GM12878 (cell line): Measurements from ENCODE around the gene CSMD2. TPM values are rescaled to one million over a fixed set of nuclear protein-coding genes. Genes with fewer than 3 reads are reported as not detected.

ENCODE experiments used
- ATAC-seq: fragments of 200-7000 bp; cut with Tn5 transposase; 3 replicates; pipeline ENCODE4 v1.9.1; 2020; ENCODE audit warnings: mild to moderate bottlenecking, moderate library complexity
- BruUV-seq: library from RNA; stranded (reverse); fragments of 400-500 nt; replicated peaks from 2 replicates; lab custom pipeline; 2021; lab: Mats Ljungman, UMichigan
- CTCF ChIA-PET: fragments of 300-600 bp; sonication (Branson Sonifier 250); formaldehyde crosslinking; extraction: SDS; loops from one replicate; lab custom pipeline; 2021; ENCODE audit warnings: inconsistent platforms; lab: Yijun Ruan, JAX
- POLR2A ChIA-PET: fragments of 350-600 bp; formaldehyde crosslinking; extraction: SDS; loops from one replicate; lab custom pipeline; 2021; ENCODE audit warnings: inconsistent platforms; lab: Charles Lee
- RAD21 ChIA-PET: fragments of 300-600 bp; sonication (Branson Sonifier 250); formaldehyde crosslinking; loops from one replicate; lab custom pipeline; 2023; ENCODE audit warnings: antibody characterized with exemption; ENCODE audit not compliant: unreplicated experiment; lab: Charles Lee
- SMC1A ChIA-PET: fragments of 300-600 bp; sonication (Branson Sonifier 250); formaldehyde crosslinking; loops from one replicate; lab custom pipeline; 2023; ENCODE audit not compliant: unreplicated experiment, uncharacterized antibody; lab: Charles Lee
- DNase-seq: peaks from one replicate; pipeline ENCODE4 v3.0.0-alpha.2; 2011; ENCODE audit warnings: low read depth, low spot score
- FAIRE-seq: peaks from 3 replicates; lab custom pipeline; 2011; peaks lifted over from hg19 to GRCh38; lab: Jason Lieb, UNC
- H2AFZ ChIP-seq: 2 replicates; pipeline ENCODE4 v1.6.0; 2011; ENCODE audit warnings: low read depth, low read length, control low read depth; ENCODE audit not compliant: control insufficient read depth
- H3K27ac ChIP-seq: 2 replicates; pipeline ENCODE4 v1.5.1; 2011; ENCODE audit warnings: control low read depth; ENCODE audit not compliant: control insufficient read depth, insufficient read depth
- H3K27me3 ChIP-seq, 2 experiments: replicated peaks in 1 of 2; 2 replicates each; pipeline versions ENCODE4 v1.6.0 to v1.6.1; 2011; ENCODE audit warnings: low read length in 1 of 2; ENCODE audit not compliant: control insufficient read depth in 2 of 2, insufficient read depth in 2 of 2
- H3K36me3 ChIP-seq, 2 experiments: 2 replicates each; pipeline ENCODE4 v1.5.1; 2011; ENCODE audit warnings: low read length in 1 of 2; ENCODE audit not compliant: control insufficient read depth in 2 of 2, insufficient read depth in 2 of 2
- H3K4me1 ChIP-seq: 2 replicates; pipeline ENCODE4 v1.6.1; 2011; ENCODE audit warnings: mild to moderate bottlenecking, low read length, moderate library complexity, mixed read lengths; ENCODE audit not compliant: control insufficient read depth, insufficient read depth
- H3K4me2 ChIP-seq: 2 replicates; pipeline ENCODE4 v1.6.0; 2011; ENCODE audit warnings: control low read depth; ENCODE audit not compliant: control insufficient read depth, insufficient read depth
- H3K4me3 ChIP-seq: fragments of 200-600 bp; sonication (generic); 2 replicates; pipeline ENCODE4 v1.5.1; 2016
- H3K79me2 ChIP-seq: 2 replicates; pipeline ENCODE4 v1.6.0; 2011; ENCODE audit warnings: low read length; ENCODE audit not compliant: control insufficient read depth, insufficient read depth
- H3K9ac ChIP-seq: 2 replicates; pipeline ENCODE4 v1.8.0; 2011; ENCODE audit warnings: low read length, control low read depth, mixed read lengths; ENCODE audit not compliant: control insufficient read depth, insufficient read depth
- H3K9me3 ChIP-seq: replicated peaks from 3 replicates; pipeline ENCODE4 v1.5.1; 2011; ENCODE audit warnings: mild to moderate bottlenecking, low read length; ENCODE audit not compliant: control insufficient read depth, insufficient read depth
- H4K20me1 ChIP-seq: 2 replicates; pipeline ENCODE4 v1.6.0; 2011; ENCODE audit not compliant: control insufficient read depth, insufficient read depth
- BRCA1 ChIP-seq: IDR thresholded peaks from 2 replicates; pipeline ENCODE4 v1.6.1; 2011; ENCODE audit warnings: low read depth, low read length, improper control_type of control experiment
- CREB1 ChIP-seq: IDR thresholded peaks from 2 replicates; pipeline ENCODE4 v1.6.1; 2012; ENCODE audit warnings: low read depth, mild to moderate bottlenecking, inconsistent platforms
- GATAD2B ChIP-seq: fragments of 450-650 bp; conservative IDR thresholded peaks from 2 replicates; pipeline ENCODE4 v1.6.1; 2017; ENCODE audit warnings: low read depth, mild to moderate bottlenecking, moderate library complexity
- NFIC ChIP-seq: IDR thresholded peaks from 2 replicates; pipeline ENCODE4 v1.6.1; 2012; ENCODE audit warnings: low read depth, mild to moderate bottlenecking, inconsistent platforms, low read length, moderate library complexity
- NR2C2 ChIP-seq: IDR thresholded peaks from 2 replicates; pipeline ENCODE4 v1.6.1; 2011; ENCODE audit warnings: borderline replicate concordance, low read depth; ENCODE audit not compliant: control insufficient read depth, insufficient read length
- PKNOX1 ChIP-seq: fragments of 450-650 bp; IDR thresholded peaks from 2 replicates; pipeline ENCODE4 v1.6.1; 2016; ENCODE audit warnings: mild to moderate bottlenecking
- POLR2A ChIP-seq: IDR thresholded peaks from 2 replicates; pipeline ENCODE4 v1.6.1; 2011; ENCODE audit warnings: low read depth, mild to moderate bottlenecking, low read length
- SRF ChIP-seq, 2 experiments: IDR thresholded peaks; 2 replicates each; pipeline ENCODE4 v1.6.1; 2011; ENCODE audit warnings: low read depth in 2 of 2, low read length in 2 of 2, mild to moderate bottlenecking in 1 of 2, moderate library complexity in 1 of 2
- USF1 ChIP-seq: IDR thresholded peaks from 2 replicates; pipeline ENCODE4 v1.6.1; 2011; ENCODE audit warnings: borderline replicate concordance, low read depth, mild to moderate bottlenecking, moderate library complexity, mixed read lengths, low read length; ENCODE audit not compliant: insufficient read depth; ENCODE audit errors: extremely low read length
- WRNIP1 ChIP-seq: IDR thresholded peaks from 2 replicates; pipeline ENCODE4 v1.6.1; 2011; ENCODE audit warnings: low read depth, low read length, improper control_type of control experiment, borderline replicate concordance
- ZBTB40 ChIP-seq: fragments of 450-650 bp; IDR thresholded peaks from 2 replicates; pipeline ENCODE4 v1.6.1; 2016; ENCODE audit warnings: mild to moderate bottlenecking, moderate library complexity, borderline replicate concordance
- in situ Hi-C: fragments of 300-500 bp; cut with MboI; formaldehyde crosslinking; loops from 9 replicates; pipeline ENCODE4 v1.14.3; 2018; ENCODE audit warnings: mixed read lengths
- intact Hi-C: fragments of 100-400 bp; cut with micrococcal nuclease; formaldehyde crosslinking; loops from one replicate; pipeline ENCODE4 v1.14.2; 2022; ENCODE audit not compliant: unreplicated experiment
- polyA plus RNA-seq, 11 experiments: library from polyadenylated mRNA; depleted of rRNA in 4 of 11; unstranded in 6 of 11; stranded (reverse) in 5 of 11; fragments of >200 nt; fragmentation: Nextera tagmentation in 4 of 11; fragmentation: Illumina TruSeq in 1 of 11; extraction: Ambion mirVana in 4 of 11; extraction: Trizol in 1 of 11; gene quantifications; 1 replicate in 1 of 11; 2 replicates in 10 of 11; pipeline versions ENCODE4 v1.2.1 to v1.2.3, GENCODE V29; 2011 to 2016; ENCODE audit warnings: inconsistent platforms in 2 of 11, missing spikeins in 2 of 11, low read depth in 1 of 11
- total RNA-seq, 4 experiments: library from RNA; depleted of rRNA in 3 of 4; stranded (reverse); fragments of >200 nt in 3 of 4; fragmentation: Illumina TruSeq in 1 of 4; extraction: Trizol in 1 of 4; gene quantifications; 2 replicates each; pipeline versions ENCODE4 v1.2.1 to v1.2.3, GENCODE V29; 2013 to 2021

Gene CSMD2
- total and polyA plus RNA-seq, 10 of the 15 experiments (the other 5 are each of a cell fraction or from before 2014, with no cell fraction given) = under 0.01 TPM; not detected in 9

GRCh38 chr1:33826711-33827110 lies 338.3 kb downstream of the CSMD2 start (continued):
- no peak for TF ChIP-seq USF1
- TF ChIP-seq, all 136 proteins: peak for 0

- Histone ChIP-seq H3K4me3 (no peak overlapping the region), H3K27ac (no peak overlapping the region), H3K4me1 (no peaks in the 10 kb centered on the region), H4K20me1 (no peaks in the 10 kb centered on the region), H3K9me3 (no peaks in the 10 kb centered on the region), H3K9ac (no peak overlapping the region), H3K27me3 (no peaks in the 10 kb centered on the region; a peak in 2 of 4 replicates), H3K79me2 (no peaks in the 10 kb centered on the region), H2AFZ (no peak overlapping the region), H3K36me3 (no peaks in the 10 kb centered on the region), H3K4me2 (no peak overlapping the region)
- BruUV-seq = no TSS peak
- DNase-seq (no peak), FAIRE-seq (no peak), ATAC-seq (no peak)
- ChIA-PET CTCF (interaction anchor here (1.0 kb wide), 1 partner anchor 62 kb away, joined by 3 read pairs; no protein-coding TSS in a partner anchor), SMC1A (no interaction called here), POLR2A (no interaction called here), RAD21 (no interaction called here)
- intact Hi-C loops = no loop called here
- in situ Hi-C loops = no loop called here
- TF ChIP-seq GATAD2B = no peak
- TF ChIP-seq ZBTB40 = no peak
- TF ChIP-seq NFIC = no peak
- TF ChIP-seq NR2C2 = no peak
- no peak for TF ChIP-seq CREB1
- TF ChIP-seq BRCA1 = no peak
- no peak for TF ChIP-seq POLR2A
- TF ChIP-seq SRF (IDR thresholded peaks at IDR 0.05; ENCODE audit: low read depth in 2 of 2, low read length in 2 of 2) = no peak
- no peak for TF ChIP-seq WRNIP1
- no peak for TF ChIP-seq PKNOX1
Observed at GRCh38 chr1:33826311-33826710, 338.7 kb downstream of the CSMD2 start.
